Fibroblast of villous mesenchyme (primary cell): ENCODE results near the gene FRMD5. TPM values are rescaled to one million over a fixed set of nuclear protein-coding genes. Genes with fewer than 3 reads are reported as not detected.

Experiments
- DNase-seq: peaks from one replicate; pipeline ENCODE4 v3.0.0-alpha.2; 2010; ENCODE audit warnings: low read depth
- H3K4me3 ChIP-seq: 2 replicates; pipeline ENCODE4 v1.5.1; 2011; ENCODE audit warnings: low read depth, mild to moderate bottlenecking, low read length
- CTCF ChIP-seq: IDR thresholded peaks from 2 replicates; pipeline ENCODE4 v1.5.1; 2012; ENCODE audit warnings: low read depth, mild to moderate bottlenecking, low read length; ENCODE audit not compliant: insufficient read depth
- total RNA-seq: library from RNA; depleted of rRNA; stranded (reverse); fragments of >200 nt; gene quantifications from 2 replicates; pipeline ENCODE4 v1.2.3, GENCODE V29; 2012

Gene FRMD5
- total RNA-seq, 1 donor = 1.3 TPM

GRCh38 chr15:43998607-43999006, 196.5 kb downstream of the FRMD5 start:
- H3K4me3 ChIP-seq = no peak overlapping the region
- no peak for TF ChIP-seq CTCF
- DNase-seq = peak; percentile 52

DNA sequence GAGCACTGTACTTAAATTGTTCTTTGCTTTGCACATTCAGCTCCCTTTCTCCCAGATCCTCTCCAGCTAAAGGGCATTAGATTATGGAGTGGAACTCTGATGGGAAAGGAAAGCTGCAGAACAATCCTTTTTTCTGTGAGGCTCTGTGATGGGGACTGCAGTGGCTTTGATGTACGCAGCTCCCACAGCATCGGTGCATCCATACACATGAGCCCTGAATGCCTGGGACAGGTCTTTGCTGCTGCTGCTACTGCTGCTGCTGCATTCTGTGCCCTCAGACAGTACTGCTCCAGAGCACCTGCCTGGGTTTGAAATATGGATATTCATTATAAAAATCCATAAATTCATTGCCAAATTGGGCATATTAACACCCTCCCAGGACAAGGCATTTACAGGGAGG, 203.9 kb downstream of the FRMD5 start:
- TF ChIP-seq CTCF = no peak

DNA sequence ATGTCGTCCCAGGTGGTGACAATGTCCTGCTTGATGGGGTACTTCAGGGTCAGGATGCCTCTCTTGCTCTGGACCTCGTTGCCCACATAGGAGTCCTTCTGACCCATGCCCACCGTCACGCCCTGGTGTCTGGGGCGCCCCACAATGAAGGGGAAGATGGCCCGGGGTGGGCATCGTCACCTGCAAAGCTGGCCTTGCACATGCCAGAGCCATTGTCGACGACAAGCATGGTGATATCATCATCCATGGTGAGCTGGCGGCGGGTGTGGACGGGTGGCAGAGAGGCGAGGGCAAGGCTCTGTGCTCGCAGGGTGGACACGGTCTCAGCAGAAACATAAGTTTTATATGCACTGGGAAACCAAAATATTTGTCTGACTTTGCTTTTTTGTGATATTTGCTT, 205.1 kb downstream of the FRMD5 start:
- no peak for DNase-seq
- H3K4me3 ChIP-seq = no peak overlapping the region
- TF ChIP-seq CTCF = no peak

More for the DNA sequence above, 203.9 kb downstream of the FRMD5 start:
- no peak overlapping the region for H3K4me3 ChIP-seq
- no peak for DNase-seq

DNA sequence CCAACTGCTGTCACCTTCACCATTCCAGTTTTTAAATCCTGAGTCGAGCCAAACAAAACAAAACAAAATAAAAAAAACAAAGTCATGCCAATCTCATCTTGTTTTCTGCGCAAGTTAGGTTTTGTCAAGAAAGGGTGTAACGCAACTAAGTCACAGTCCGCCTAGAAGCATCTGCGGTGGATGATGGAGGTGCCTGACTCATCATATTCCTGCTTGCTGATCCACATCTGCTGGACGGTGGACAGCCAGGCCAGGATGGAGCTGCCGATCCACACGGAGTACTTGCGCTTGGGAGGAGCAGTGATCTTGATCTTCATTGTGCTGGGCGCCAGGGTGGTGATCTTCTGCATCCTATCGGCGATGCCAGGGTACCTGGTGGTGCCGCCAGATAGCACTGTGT, 206.2 kb downstream of the FRMD5 start:
- TF ChIP-seq CTCF = no peak
- DNase-seq = no peak
- H3K4me3 ChIP-seq = no peak overlapping the region

DNA sequence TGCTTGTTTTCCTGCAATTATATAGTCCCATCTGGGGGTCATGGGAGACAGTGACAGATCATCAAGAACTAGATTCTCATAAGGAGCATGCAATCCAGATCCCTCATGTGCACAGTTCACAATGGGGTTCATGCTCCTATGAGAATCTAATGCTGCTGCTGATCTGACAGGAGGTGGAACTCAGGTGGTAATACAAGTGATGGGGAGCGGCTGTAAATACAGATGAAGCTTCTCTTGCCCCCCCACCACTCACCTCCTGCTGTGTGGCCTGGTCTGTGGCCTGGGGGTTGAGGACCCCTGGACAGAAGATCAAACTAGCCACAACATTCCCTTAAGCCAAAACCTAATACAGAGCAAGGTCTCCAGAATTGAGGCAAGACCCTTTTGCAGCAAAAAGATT, 207.1 kb downstream of the FRMD5 start:
- DNase-seq = no peak
- TF ChIP-seq CTCF = no peak

DNA sequence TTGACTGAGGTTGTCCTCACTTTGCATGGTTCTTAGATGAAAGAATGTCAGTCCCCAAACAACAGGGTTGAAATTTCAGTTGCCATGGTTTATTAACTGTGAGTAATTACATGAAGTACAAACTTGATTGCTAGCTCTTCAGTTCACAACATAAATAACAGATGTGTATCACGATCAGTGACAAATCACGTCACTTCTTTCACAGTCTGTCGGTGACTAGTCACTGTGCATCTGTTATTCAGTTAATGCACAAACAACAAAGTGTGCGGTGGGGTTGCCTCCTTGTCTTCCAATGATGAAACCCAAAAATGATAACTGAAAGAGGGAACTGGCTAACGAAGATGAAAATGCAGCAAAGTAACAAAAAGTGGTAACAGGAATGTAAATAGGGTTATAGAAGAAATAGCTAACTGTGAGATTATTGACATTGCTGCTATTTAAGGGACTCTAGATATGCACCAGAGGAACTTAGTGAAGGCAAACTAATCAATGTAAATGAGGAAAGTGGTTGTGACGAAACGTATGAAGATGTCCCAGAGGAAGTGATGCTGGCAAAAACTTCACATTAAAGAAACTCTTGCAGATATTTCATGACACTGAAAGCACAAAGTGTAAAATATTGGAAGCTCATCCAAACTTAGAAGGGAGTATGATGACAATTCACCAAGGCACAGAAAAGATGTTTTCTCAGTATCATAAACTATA, 208.9 kb downstream of the FRMD5 start:
- no peak for TF ChIP-seq CTCF
- DNase-seq = no peak
- no peak overlapping the region for H3K4me3 ChIP-seq

More for the DNA sequence above, 207.1 kb downstream of the FRMD5 start:
- no peak overlapping the region for H3K4me3 ChIP-seq

- no peak for TF ChIP-seq CTCF
- no peak overlapping the region for H3K4me3 ChIP-seq
- no peak for DNase-seq
Measured at GRCh38 chr15:43981576-43981975, 213.5 kb downstream of the FRMD5 start.
